Measurements from ENCODE around the gene NIPAL1.

GRCh38 chr4:48027653-48028052 lies 11.1 kb downstream of the NIPAL1 start:
- TF ChIP-seq CTCF (IDR thresholded peaks at IDR 0.05) (no peak), POLR2A (IDR thresholded peaks at IDR 0.05) (no peak)

Data from lower leg skin (tissue), 3 donors.